ENCODE data around the gene MFAP2.
"Not testable (repeated sequence)": the region's sequence is repeated elsewhere in the genome, so short reads cannot be mapped to it uniquely, and the experiment has no call there.

Gene MFAP2

DNA sequence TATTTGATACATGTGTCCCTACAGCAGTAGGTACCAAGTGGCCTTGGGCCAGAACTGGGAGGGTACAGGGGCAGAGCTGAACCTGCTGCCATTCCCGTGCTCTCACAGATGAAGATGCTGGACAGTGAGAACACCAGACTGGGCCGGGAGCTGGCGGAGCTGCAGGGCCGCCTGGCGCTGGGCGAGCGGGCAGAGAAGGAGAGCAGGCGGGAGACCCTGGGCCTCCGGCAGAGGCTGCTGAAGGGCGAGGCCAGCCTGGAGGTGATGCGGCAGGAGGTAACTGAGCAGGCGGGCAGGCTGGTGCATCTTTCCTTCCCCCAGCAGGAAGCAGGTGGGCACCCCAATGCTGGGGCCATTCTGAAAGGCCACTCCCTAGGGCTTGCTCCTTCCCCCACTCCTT, 21.9 kb downstream of the MFAP2 start:
- DNase-seq: no peak

DNA sequence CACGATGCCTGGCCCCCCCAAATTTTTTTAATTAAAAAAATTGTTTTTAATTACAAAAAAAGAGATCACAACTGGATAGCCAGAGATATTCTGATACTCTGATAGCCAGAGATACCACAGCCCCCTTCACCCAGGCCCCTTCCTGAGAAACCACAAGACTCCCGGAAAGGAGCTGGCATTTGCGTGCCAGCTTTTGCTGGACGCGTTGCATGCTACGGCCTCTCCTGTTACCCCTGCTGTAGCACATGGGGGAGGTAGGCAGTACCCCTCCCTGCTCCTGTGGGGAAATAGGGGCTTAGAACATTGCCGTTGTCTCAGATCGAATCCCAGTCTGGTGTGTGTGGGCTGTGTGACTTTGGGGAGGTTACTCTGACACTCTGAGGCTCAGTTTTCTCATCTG, 22.7 kb downstream of the MFAP2 start:
- DNase-seq: no peak

DNA sequence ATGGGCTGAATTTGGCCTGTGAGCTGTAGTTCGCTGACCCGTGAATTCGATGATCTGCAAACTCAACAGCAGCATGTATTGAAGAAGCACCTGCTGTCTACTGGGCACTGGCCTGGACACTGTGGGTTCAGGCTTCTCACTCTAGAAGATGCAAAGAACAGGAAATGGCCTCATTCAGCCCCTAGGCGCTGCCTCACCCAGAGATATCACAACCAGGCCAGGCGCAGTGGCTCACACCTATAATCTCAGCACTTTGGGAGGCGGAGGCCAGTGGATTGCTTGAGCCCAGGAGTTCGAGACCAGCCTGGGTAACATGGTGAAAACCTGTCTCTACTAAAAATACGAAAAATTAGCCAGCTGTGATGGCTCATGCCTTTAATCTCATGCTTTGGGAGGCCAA, 23.6 kb downstream of the MFAP2 start:
- no peak for DNase-seq

DNA sequence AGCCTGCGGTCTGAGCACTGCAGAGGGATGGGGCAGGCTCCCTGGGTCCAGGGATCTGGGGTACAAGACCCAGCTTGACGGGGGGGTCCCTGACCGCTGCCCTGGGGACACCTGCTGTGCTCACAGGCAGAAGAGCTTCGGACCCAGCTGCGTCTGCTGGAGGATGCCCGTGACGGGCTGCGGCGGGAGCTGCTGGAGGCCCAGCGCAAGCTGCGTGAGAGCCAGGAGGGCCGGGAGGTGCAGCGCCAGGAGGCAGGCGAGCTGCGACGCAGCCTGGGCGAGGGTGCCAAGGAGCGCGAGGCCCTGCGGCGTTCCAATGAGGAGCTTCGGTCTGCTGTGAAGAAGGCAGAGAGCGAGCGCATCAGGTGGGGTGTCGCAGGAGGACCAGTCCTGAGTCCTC, 25.2 kb downstream of the MFAP2 start:
- no peak for DNase-seq

DNA sequence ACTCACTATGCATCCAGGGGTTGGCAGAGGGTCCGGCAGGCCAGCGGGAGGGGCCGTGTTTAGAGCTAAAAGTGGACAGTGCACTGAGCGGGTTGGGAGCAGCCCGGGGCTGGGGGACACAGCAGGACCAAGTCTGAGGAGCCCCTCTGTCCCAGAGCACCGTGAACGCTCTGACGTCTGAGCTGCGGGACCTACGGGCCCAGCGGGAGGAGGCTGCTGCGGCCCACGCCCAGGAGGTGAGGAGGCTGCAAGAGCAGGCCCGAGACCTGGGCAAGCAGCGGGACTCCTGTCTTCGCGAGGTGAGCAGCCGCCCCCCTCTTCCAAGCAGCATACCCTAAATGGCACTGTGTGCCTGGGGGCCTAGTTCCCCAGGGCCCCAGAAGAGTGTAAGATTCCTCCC, 25.8 kb downstream of the MFAP2 start:
- DNase-seq: no peak

DNA sequence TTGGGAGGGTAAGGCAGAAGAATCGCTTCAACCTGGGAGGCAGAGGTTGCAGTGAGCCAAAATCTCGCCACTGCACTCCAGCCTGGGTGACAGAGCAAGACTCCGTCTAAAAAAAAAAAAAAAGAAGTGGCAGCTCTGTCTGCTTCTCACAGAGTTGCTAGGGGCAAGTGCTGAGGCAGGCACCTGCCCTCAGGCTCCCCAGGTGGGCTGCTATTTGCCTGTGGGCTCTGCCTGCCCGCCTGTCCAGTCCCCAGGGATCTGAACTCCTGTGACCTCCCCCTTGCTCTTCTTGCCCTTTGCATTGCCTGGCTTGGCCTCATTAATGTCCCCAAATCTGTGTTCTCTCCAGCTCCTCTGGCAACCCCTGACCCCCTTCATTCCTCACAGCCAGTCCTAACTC, 28.0 kb downstream of the MFAP2 start:
- DNase-seq: not testable (repeated sequence)

DNA sequence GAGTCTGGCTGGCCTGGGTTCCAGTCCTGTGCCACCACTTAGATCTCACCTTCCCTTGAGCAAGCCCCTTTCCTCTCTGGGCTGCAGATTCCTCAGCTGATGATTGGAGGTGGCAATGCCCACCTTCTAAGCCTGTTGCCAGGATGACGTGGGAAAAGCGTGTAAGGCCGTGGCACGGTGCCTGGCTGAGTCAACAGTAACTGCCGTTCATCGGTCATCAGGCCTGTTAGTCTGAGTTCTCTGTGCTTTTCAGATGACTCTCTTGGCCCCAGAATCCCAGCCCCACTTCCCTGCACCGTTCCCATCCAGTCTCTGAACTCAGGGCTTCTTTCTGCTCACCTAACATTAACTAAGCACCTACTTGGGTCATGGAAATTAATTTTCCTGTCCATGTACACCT, 31.4 kb downstream of the MFAP2 start:
- not testable (repeated sequence) for DNase-seq

DNA sequence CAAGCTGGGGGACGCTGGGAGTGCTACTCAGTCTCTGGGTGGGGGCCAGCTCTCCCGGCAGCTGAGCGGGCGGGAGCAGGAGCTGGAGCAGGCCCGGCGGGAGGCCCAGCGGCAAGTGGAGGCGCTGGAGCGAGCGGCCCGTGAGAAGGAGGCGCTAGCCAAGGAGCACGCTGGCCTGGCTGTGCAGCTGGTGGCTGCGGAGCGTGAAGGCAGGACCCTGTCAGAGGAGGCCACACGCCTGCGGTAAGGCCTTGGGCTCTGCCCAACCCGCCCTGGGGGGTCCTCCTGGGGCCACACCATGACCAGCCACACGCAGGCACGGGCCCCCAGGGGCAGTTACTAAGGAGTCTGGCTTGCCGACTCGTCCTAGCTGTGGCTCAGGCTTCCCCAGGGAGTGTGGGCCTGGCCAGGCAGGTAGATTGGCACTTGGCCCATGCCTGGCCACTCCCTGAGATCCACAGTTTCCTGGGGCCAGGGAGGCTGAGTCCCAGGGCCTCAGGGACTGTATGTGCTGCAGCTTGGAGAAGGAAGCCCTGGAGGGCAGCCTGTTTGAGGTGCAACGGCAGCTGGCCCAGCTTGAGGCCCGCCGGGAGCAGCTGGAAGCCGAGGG, 32.0 kb downstream of the MFAP2 start:
- DNase-seq: not testable (repeated sequence)

DNA sequence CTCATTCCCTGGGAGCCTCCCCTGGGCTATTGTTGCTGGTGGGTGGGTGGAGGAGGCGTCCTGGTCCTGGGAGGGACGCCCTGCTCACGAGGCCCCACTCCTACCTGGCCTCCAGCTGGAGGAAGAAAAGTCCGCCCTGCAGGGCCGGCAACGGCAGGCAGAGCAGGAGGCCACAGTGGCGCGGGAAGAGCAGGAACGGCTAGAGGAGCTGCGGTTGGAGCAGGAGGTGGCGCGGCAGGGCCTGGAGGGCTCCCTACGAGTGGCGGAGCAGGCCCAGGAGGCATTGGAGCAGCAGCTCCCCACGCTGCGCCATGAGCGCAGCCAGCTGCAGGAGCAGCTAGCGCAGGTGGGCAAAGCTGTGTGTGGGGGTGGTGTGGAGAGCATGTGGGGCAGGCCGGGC, 33.8 kb downstream of the MFAP2 start:
- no peak for DNase-seq

DNA sequence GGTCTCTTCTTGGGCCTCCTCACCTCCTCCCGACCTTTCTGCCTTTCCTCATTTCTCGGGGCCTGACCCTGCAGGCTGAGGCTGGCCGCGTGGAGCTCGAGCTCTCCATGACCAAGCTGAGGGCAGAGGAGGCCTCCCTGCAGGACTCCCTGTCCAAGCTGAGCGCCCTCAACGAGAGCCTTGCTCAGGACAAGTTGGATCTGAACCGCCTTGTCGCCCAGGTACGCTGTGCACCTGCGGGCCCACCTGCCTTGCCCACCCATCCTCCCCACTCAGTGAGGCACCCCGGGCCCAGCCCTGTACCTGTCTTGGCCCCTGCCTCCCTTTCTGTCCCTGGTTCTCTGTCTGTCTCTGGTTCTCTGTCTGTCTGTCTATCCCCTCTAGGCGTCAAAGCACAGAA, 34.2 kb downstream of the MFAP2 start:
- not testable (repeated sequence) for DNase-seq

DNA sequence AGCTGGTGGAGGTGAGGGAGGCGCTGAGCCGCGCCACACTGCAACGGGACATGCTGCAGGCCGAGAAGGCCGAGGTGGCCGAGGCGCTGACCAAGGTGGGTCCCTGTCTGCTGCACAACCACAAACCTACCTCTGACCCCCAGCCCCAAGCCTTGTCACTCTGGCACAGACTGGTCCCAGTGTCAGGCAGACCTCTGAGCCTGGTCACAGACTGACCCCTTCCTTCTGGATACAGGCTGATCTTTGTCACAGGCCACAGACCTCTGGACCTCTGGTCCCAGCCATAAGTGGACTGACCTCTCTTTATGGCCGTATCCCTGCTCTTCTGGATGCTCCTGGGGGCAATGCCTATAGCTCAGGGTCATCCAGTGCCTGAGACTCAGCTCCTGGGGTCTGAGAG, 34.9 kb downstream of the MFAP2 start:
- not testable (repeated sequence) for DNase-seq

DNA sequence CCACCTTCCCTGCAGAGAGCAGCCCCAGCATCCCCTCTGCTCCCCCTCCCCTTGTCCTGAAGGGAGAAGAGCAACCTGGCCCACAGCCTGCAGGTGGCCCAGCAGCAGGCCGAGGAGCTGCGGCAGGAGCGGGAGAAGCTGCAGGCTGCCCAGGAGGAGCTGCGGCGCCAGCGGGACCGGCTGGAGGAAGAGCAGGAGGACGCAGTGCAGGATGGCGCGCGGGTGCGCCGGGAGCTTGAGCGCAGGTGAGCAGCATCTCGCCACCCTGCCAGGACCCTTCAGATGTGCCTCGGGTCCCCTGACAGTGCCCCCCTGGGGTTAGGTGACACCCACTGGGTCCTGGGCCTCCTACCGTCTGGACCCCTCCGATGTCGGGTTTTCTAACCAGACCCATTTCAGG, 36.4 kb downstream of the MFAP2 start:
- no peak for DNase-seq

DNA sequence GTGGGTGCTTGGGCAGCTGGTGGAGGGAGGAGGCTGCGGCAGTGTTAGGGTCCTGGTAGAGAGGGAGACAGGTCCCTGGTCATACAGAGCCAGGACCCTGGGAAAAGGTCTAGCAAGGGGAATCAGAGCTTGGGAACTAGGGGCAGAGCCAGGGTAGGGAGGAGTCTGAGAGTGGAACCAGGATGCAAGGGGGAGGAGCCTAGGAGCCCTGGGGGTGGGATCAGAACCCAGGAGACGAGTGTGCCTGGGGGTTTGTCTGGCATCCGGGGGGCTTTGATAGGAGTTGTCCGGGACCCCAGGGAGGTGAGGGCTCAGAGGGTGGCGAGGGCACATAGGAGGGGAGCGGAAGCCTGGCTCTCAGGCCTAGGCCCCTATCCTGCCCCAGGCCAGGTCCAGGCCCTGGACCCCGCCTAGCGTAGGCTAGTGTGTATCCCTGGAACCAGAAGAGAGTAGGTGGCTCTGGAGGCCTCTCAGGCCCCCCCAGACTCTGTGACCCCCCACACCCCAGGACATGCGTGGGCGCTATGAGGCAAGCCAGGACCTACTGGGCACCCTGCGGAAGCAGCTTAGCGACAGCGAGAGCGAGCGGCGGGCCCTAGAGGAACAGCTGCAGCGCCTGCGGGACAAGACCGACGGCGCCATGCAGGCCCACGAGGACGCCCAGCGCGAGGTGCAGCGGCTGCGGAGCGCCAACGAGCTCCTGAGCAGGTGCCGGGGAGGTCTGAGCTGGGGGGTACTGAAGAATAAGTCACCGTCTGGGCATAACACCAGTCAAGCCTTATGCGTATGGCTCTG, 40.8 kb downstream of the MFAP2 start:
- not testable (repeated sequence) for DNase-seq

DNA sequence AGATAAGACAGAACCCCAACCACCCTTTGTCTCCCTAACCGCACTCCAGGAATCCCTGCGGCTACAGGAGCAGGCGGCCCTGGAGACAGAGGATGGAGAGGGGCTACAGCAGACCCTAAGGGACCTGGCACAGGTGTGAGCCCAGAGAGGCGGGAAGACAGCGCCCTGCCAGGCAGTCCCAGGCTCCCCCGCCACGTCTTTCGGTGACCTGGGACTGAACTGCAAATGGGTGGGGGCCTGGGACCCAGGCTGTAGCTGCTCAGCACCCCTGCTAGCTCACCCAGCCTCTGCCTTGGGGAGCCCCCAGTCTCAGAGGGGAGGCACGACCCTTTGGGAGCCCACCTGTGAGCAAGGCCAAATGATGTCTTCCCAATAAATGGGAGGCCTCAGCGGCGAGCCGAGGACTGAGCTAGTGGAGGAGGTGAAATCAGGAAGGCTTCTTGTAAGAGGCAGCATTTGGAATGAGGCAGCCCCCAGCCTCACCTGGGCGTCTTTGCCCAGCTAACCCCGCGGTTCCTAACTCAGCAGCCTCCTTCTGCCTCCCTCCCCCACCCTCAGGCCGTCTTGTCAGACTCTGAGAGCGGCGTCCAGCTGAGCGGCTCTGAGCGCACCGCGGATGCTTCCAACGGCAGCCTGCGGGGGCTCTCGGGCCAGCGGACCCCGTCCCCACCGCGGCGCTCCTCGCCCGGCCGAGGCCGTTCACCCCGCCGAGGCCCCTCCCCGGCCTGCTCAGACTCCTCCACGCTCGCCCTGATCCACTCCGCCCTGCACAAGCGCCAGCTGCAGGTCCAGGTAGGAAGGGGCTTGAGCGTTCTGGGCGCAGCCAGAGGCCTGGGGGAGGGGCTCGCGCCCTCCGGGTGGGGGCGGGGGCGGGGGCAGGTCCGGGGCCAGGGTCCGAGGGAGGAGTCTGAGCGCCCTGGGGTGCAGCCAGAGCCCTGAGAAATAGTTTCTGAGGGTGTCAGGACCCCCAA, 41.8 kb downstream of the MFAP2 start:
- DNase-seq: no peak

DNA sequence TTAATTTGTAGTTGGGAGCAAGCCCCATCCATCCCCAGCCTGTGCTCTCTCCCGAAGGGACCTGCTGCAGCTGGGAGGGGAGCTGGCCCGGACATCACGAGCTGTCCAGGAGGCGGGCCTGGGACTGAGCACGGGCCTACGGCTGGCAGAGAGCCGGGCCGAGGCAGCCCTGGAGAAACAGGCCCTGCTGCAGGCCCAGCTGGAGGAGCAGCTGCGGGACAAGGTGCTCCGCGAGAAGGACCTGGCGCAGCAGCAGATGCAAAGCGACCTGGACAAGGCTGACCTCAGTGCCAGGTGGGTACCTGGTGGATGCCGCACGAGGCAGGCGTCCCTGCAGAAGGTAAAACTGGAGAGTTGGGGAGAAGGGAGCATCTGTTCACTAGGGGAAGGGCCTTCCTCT, 43.8 kb downstream of the MFAP2 start:
- not testable (repeated sequence) for DNase-seq

DNA sequence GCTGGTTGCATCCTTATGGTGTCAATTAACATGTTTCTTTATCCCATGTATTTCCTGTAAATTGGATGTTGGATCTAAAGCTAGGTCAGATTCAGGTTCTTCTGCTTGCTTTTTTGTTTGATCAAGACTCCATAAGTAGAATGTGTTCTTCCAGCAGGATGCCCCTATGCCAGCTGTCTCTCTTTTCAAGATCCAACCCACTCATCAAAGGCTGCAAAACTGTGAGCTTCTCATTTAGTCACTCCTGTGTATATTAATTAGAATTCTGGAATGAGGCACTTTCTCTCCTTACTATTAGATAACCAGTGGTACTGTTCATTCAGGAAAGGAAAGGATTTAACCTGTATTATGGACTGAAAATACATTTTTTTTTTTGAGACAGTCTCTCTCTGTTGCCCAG, 46.5 kb downstream of the MFAP2 start:
- not testable (repeated sequence) for DNase-seq

DNA sequence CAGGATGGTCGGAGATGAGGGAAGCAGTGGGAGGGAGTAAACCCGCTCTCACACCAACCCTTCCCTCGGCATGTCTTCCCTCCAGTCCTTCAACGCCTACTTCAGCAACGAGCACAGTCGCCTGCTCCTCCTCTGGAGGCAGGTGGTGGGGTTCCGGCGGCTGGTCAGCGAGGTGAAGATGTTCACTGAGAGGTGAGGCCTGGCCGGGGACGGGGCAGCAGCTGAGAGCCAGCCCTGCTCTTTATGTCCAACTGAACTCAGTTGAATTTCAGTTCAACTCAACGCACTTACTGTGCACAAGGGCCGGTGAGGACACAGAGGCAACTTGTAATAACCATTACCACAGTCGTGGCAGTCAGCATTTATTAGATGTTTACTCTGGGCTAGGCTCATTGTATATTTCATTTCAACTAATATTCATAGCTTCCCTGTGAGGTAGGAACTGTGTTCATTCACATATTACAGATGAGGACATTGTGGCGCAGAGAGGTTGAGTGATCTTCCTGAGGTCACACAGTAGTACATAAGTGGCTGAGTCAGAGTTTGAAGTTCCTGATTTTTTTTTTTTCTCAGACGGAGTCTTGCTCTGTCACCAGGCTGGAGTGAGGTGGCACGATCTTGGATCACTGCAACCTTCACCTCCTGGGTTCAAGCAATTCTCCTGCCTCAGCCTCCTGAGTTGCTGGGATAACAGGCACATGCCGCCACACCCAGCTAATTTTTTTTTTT, 49.0 kb downstream of the MFAP2 start:
- not testable (repeated sequence) for DNase-seq

DNA sequence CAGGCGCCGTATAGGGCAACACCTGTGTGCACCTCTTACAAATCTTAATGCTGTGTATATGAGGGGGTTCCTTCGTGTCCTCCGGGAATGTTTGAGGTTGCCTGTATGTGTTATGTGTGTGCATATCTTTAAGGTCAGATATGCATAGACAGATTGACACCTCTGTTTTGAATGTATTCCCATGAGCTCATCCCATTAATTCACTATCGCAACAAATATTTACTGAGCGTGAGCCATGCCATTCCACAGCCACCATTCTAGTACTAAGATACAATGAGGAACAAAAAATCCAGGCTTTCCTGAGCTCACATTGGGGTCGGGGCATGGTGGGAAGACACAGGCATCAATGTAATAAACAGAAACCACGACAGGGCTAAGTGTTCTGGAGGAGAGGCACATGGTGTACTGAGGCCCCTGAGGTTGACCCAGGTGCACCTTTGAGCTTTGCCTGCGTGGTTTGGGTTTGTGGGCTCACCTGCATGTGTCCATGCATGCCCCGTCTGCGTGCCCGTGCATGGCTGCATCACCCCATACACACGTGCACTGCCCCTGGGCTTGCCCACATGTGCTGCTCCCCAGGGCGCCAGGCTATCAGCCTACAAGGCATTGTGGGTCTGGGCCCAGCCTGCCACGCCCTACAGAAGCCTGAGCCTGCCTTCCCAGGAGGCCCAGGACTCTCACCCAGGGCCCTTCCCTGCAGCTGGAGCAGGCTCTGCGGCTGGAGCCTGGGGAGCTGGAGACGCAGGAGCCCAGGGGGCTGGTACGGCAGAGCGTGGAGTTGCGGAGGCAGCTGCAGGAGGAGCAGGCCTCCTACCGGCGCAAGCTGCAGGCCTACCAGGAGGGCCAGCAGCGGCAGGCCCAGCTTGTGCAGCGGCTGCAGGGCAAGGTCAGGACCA, 51.0 kb downstream of the MFAP2 start:
- DNase-seq: not testable (repeated sequence)

DNA sequence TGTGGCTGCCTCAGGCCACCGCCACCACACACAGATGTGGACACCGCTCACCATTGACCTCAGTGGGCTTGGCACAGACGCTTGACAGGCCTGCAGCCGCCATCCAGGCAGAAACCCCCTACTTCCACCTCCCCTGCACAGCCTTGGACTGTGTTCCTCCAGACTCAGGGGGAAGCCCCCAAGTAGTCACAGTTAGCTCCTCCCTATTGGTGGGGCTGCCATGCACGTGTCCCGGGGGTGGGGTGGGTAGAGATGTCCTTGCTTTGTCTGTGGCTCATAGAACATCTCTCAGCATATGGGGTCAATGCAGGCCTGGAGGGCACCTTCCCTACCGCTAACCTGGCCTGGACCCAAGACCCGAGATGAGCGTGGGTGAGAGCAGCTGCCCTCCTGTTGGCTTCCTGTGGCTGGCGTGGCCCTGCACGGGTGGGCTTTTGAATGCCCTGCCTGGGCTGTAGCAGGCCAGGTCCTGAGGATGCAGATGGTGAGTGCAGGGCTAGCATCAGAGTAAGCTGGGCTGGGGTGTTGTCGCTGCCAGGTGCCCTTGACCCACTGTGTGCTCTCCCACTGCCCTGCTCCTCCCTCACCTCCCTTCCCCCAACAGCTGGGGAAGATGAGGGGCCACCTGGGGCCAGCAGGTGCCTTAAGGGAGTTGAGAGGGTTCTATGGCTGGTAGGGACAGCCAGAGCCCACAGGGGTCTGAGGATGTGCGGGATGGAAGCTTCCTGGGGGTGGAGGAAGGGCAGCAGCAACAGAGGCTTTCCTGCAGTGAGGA, 52.5 kb downstream of the MFAP2 start:
- no peak for DNase-seq

DNA sequence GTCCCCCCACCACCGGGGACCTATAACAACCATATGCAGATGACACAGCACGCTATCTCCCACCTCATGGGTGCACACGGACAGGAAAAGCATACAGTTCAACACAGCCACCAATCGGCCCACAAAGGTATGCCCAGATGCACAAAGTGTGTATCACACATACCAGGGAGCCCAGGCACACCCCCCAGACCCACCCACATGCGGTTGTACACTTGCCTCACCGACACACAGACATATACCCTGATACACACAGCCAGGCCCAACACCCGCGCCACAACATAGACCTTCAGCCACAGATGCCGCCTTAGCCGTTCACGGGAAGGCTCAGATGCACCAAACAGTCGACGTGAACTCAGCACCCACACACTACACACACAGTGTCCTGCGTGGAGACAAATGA, 53.2 kb downstream of the MFAP2 start:
- DNase-seq: no peak

Data from NCI-H1092 (cell line).